Measurements from ENCODE around the gene CENPP.
"Not testable (repeated sequence)": the region's sequence is repeated elsewhere in the genome, so short reads cannot be mapped to it uniquely, and the experiment has no call there.

Gene CENPP

GRCh38 chr9:92563116-92564100 lies 237.7 kb downstream of the CENPP start:
- H3K9me3 ChIP-seq (ENCODE audit: control insufficient read depth, insufficient read depth, low read depth, low read length), result no peaks in the 10 kb centered on the region
- H3K4me3 ChIP-seq (ENCODE audit: low read depth, low read length), result no peak overlapping the region
- no peaks in the 10 kb centered on the region for H3K27me3 ChIP-seq (ENCODE audit: control insufficient read depth, insufficient read depth, low read length)
- no peaks in the 10 kb centered on the region for H3K36me3 ChIP-seq (ENCODE audit: control insufficient read depth, insufficient read depth, low read length)
- H3K27ac ChIP-seq (ENCODE audit: low read depth, low read length), result no peak overlapping the region
- peaks cover 10% of the 10 kb centered on the region for H3K4me1 ChIP-seq (ENCODE audit: control insufficient read depth, insufficient read depth, low read length)
- H3K9ac ChIP-seq (ENCODE audit: low read length), result no peak overlapping the region

- H3K4me1 ChIP-seq (ENCODE audit: control insufficient read depth, insufficient read depth, low read length), result no peaks in the 10 kb centered on the region
- H3K27me3 ChIP-seq (ENCODE audit: control insufficient read depth, insufficient read depth, low read length), result no peaks in the 10 kb centered on the region
- no peak overlapping the region for H3K27ac ChIP-seq (ENCODE audit: low read depth, low read length)
- H3K4me3 ChIP-seq (ENCODE audit: low read depth, low read length), result no peak overlapping the region
- H3K9me3 ChIP-seq (ENCODE audit: control insufficient read depth, insufficient read depth, low read depth, low read length), result no peaks in the 10 kb centered on the region
- H3K36me3 ChIP-seq (ENCODE audit: control insufficient read depth, insufficient read depth, low read length), result no peaks in the 10 kb centered on the region
- H3K9ac ChIP-seq (ENCODE audit: low read length), result no peak overlapping the region
These were observed 238.8 kb downstream of the CENPP start for GRCh38 chr9:92564504-92564903.

- H3K4me3 ChIP-seq (ENCODE audit: low read depth, low read length), result no peak overlapping the region
- no peak overlapping the region for H3K27ac ChIP-seq (ENCODE audit: low read depth, low read length)
- no peaks in the 10 kb centered on the region for H3K27me3 ChIP-seq (ENCODE audit: control insufficient read depth, insufficient read depth, low read length)
- no peaks in the 10 kb centered on the region for H3K36me3 ChIP-seq (ENCODE audit: control insufficient read depth, insufficient read depth, low read length)
- no peak overlapping the region for H3K9ac ChIP-seq (ENCODE audit: low read length)
- no peaks in the 10 kb centered on the region for H3K9me3 ChIP-seq (ENCODE audit: control insufficient read depth, insufficient read depth, low read depth, low read length)
- H3K4me1 ChIP-seq (ENCODE audit: control insufficient read depth, insufficient read depth, low read length), result no peaks in the 10 kb centered on the region
These were observed 239.2 kb downstream of the CENPP start for GRCh38 chr9:92564982-92565381.

- H3K27ac ChIP-seq (ENCODE audit: low read depth, low read length); H3K4me1 ChIP-seq (ENCODE audit: control insufficient read depth, insufficient read depth, low read length); H3K9ac ChIP-seq (ENCODE audit: low read length); H3K9me3 ChIP-seq (ENCODE audit: control insufficient read depth, insufficient read depth, low read depth, low read length); H3K4me3 ChIP-seq (ENCODE audit: low read depth, low read length); H3K27me3 ChIP-seq (ENCODE audit: control insufficient read depth, insufficient read depth, low read length); H3K36me3 ChIP-seq (ENCODE audit: control insufficient read depth, insufficient read depth, low read length): not testable (repeated sequence)
These were observed 246.1 kb downstream of the CENPP start for GRCh38 chr9:92571871-92572270.

GRCh38 chr9:92573612-92574011 lies 247.9 kb downstream of the CENPP start:
- H3K27ac ChIP-seq (ENCODE audit: low read depth, low read length); H3K27me3 ChIP-seq (ENCODE audit: control insufficient read depth, insufficient read depth, low read length); H3K4me1 ChIP-seq (ENCODE audit: control insufficient read depth, insufficient read depth, low read length); H3K9me3 ChIP-seq (ENCODE audit: control insufficient read depth, insufficient read depth, low read depth, low read length); H3K36me3 ChIP-seq (ENCODE audit: control insufficient read depth, insufficient read depth, low read length); H3K9ac ChIP-seq (ENCODE audit: low read length); H3K4me3 ChIP-seq (ENCODE audit: low read depth, low read length): not testable (repeated sequence)

GRCh38 chr9:92576175-92576574 lies 250.4 kb downstream of the CENPP start:
- no peak overlapping the region for H3K4me3 ChIP-seq (ENCODE audit: low read depth, low read length)

GRCh38 chr9:92589923-92590322 lies 264.2 kb downstream of the CENPP start:
- H3K27me3 ChIP-seq (ENCODE audit: control insufficient read depth, insufficient read depth, low read length), result no peaks in the 10 kb centered on the region
- H3K36me3 ChIP-seq (ENCODE audit: control insufficient read depth, insufficient read depth, low read length), result no peaks in the 10 kb centered on the region
- no peaks in the 10 kb centered on the region for H3K9me3 ChIP-seq (ENCODE audit: control insufficient read depth, insufficient read depth, low read depth, low read length)
- peaks cover 10% of the 10 kb centered on the region; the same call in 1 of the 2 replicates for H3K4me1 ChIP-seq (ENCODE audit: control insufficient read depth, insufficient read depth, low read length)
- no peak overlapping the region for H3K4me3 ChIP-seq (ENCODE audit: low read depth, low read length)
- no peak overlapping the region for H3K9ac ChIP-seq (ENCODE audit: low read length)
- H3K27ac ChIP-seq (ENCODE audit: low read depth, low read length), result no peak overlapping the region

More at GRCh38 chr9:92576175-92576574, 250.4 kb downstream of the CENPP start:
- Histone ChIP-seq H3K9me3 (ENCODE audit: control insufficient read depth, insufficient read depth, low read depth, low read length) (peaks cover 3% of the 10 kb centered on the region; the same call in 1 of the 2 replicates), H3K27ac (ENCODE audit: low read depth, low read length) (no peak overlapping the region), H3K9ac (ENCODE audit: low read length) (no peak overlapping the region), H3K27me3 (ENCODE audit: control insufficient read depth, insufficient read depth, low read length) (no peaks in the 10 kb centered on the region), H3K36me3 (ENCODE audit: control insufficient read depth, insufficient read depth, low read length) (no peaks in the 10 kb centered on the region), H3K4me1 (ENCODE audit: control insufficient read depth, insufficient read depth, low read length) (no peaks in the 10 kb centered on the region)

- no peak overlapping the region for H3K9ac ChIP-seq (ENCODE audit: low read length)
- no peaks in the 10 kb centered on the region for H3K27me3 ChIP-seq (ENCODE audit: control insufficient read depth, insufficient read depth, low read length)
- H3K4me1 ChIP-seq (ENCODE audit: control insufficient read depth, insufficient read depth, low read length), result peaks cover 10% of the 10 kb centered on the region; the same call in 1 of the 2 replicates
- H3K9me3 ChIP-seq (ENCODE audit: control insufficient read depth, insufficient read depth, low read depth, low read length), result no peaks in the 10 kb centered on the region
- H3K36me3 ChIP-seq (ENCODE audit: control insufficient read depth, insufficient read depth, low read length), result no peaks in the 10 kb centered on the region
- no peak overlapping the region for H3K4me3 ChIP-seq (ENCODE audit: low read depth, low read length)
- no peak overlapping the region for H3K27ac ChIP-seq (ENCODE audit: low read depth, low read length)
These were observed 264.6 kb downstream of the CENPP start for GRCh38 chr9:92590377-92590776.

GRCh38 chr9:92592537-92592936 lies 266.8 kb downstream of the CENPP start:
- no peaks in the 10 kb centered on the region for H3K9me3 ChIP-seq (ENCODE audit: control insufficient read depth, insufficient read depth, low read depth, low read length)
- no peak overlapping the region for H3K9ac ChIP-seq (ENCODE audit: low read length)
- no peak overlapping the region for H3K27ac ChIP-seq (ENCODE audit: low read depth, low read length)
- no peaks in the 10 kb centered on the region for H3K36me3 ChIP-seq (ENCODE audit: control insufficient read depth, insufficient read depth, low read length)
- H3K4me1 ChIP-seq (ENCODE audit: control insufficient read depth, insufficient read depth, low read length), result peaks cover 10% of the 10 kb centered on the region; the same call in 1 of the 2 replicates
- no peaks in the 10 kb centered on the region for H3K27me3 ChIP-seq (ENCODE audit: control insufficient read depth, insufficient read depth, low read length)
- no peak overlapping the region for H3K4me3 ChIP-seq (ENCODE audit: low read depth, low read length)

GRCh38 chr9:92592946-92593861 lies 267.5 kb downstream of the CENPP start:
- Histone ChIP-seq H3K9me3 (ENCODE audit: control insufficient read depth, insufficient read depth, low read depth, low read length) (no peaks in the 10 kb centered on the region), H3K4me3 (ENCODE audit: low read depth, low read length) (no peak overlapping the region), H3K27ac (ENCODE audit: low read depth, low read length) (no peak overlapping the region), H3K9ac (ENCODE audit: low read length) (no peak overlapping the region), H3K27me3 (ENCODE audit: control insufficient read depth, insufficient read depth, low read length) (no peaks in the 10 kb centered on the region), H3K36me3 (ENCODE audit: control insufficient read depth, insufficient read depth, low read length) (no peaks in the 10 kb centered on the region), H3K4me1 (ENCODE audit: control insufficient read depth, insufficient read depth, low read length) (peaks cover 10% of the 10 kb centered on the region; the same call in 1 of the 2 replicates)

- not testable (repeated sequence) for H3K27ac ChIP-seq (ENCODE audit: low read depth, low read length); H3K27me3 ChIP-seq (ENCODE audit: control insufficient read depth, insufficient read depth, low read length); H3K4me3 ChIP-seq (ENCODE audit: low read depth, low read length); H3K4me1 ChIP-seq (ENCODE audit: control insufficient read depth, insufficient read depth, low read length); H3K9me3 ChIP-seq (ENCODE audit: control insufficient read depth, insufficient read depth, low read depth, low read length); H3K9ac ChIP-seq (ENCODE audit: low read length); H3K36me3 ChIP-seq (ENCODE audit: control insufficient read depth, insufficient read depth, low read length)
These were observed 269.3 kb downstream of the CENPP start for GRCh38 chr9:92595075-92595474.
